AG04450 (cell line): Measurements from ENCODE around the gene BPNT1. TPM values are rescaled to one million over a fixed set of nuclear protein-coding genes. Genes with fewer than 3 reads are reported as not detected.
"Not testable (repeated sequence)": the region's sequence is repeated elsewhere in the genome, so short reads cannot be mapped to it uniquely, and the experiment has no call there.

Source experiments
- CTCF ChIA-PET: fragments of 300-600, 350-600 bp; formaldehyde crosslinking; extraction: SDS; loops from one replicate; lab custom pipeline; 2022; ENCODE audit warnings: antibody characterized with exemption, inconsistent platforms; lab: Charles Lee
- POLR2A ChIA-PET: fragments of 350-600 bp; formaldehyde crosslinking; extraction: SDS; loops from one replicate; lab custom pipeline; 2021; ENCODE audit warnings: antibody characterized with exemption, inconsistent platforms; lab: Yijun Ruan, JAX
- DNase-seq: peaks from one replicate; pipeline ENCODE4 v3.0.0-alpha.2; 2011; ENCODE audit warnings: low read depth, low spot score
- H3K27ac ChIP-seq: one replicate; pipeline ENCODE4 v1.5.1; 2012; ENCODE audit warnings: low read depth, low read length, control low read depth
- H3K27me3 ChIP-seq: one replicate; pipeline ENCODE4 v1.6.0; 2012; ENCODE audit warnings: low read length; ENCODE audit not compliant: control insufficient read depth, insufficient read depth
- H3K4me3 ChIP-seq: 2 replicates; pipeline ENCODE4 v1.5.1; 2011; ENCODE audit warnings: mild to moderate bottlenecking, low read depth, low read length, control low read depth
- H3K9me3 ChIP-seq: 2 replicates; pipeline ENCODE4 v1.5.1; 2012; ENCODE audit warnings: low read length; ENCODE audit not compliant: control insufficient read depth, insufficient read depth
- CTCF ChIP-seq: IDR thresholded peaks from 2 replicates; pipeline ENCODE4 v1.5.1; 2011; ENCODE audit warnings: low read depth, low read length, control low read depth, inconsistent platforms
- polyA plus RNA-seq: library from polyadenylated mRNA; depleted of rRNA; stranded (reverse); fragments of >200 nt; gene quantifications from 2 replicates; pipeline ENCODE4 v1.2.3, GENCODE V29; 2011

Gene BPNT1
- polyA plus RNA-seq, 1 experiment, result 54.1 TPM

GRCh38 chr1:220044678-220045355, 44.8 kb downstream of the BPNT1 start:
- Histone ChIP-seq H3K27me3 (no peaks in the 10 kb centered on the region), H3K4me3 (peak overlapping the region; percentile 100), H3K9me3 (no peaks in the 10 kb centered on the region; the same call in 1 of the 2 replicates), H3K27ac (no peak overlapping the region)
- ChIA-PET POLR2A (no interaction called here), CTCF (interaction anchor here (0.9 to 1.4 kb wide), 2 partner anchors 47 to 54 kb away, joined by 3 to 4 read pairs; no protein-coding TSS in a partner anchor)
- no peak for DNase-seq
- no peak for TF ChIP-seq CTCF

GRCh38 chr1:220043646-220044045, 45.9 kb downstream of the BPNT1 start:
- no peak overlapping the region for H3K27ac ChIP-seq
- POLR2A ChIA-PET, result no interaction called here
- no peaks in the 10 kb centered on the region for H3K27me3 ChIP-seq
- H3K4me3 ChIP-seq, result no peak overlapping the region
- CTCF ChIA-PET, result interaction anchor here (1.4 kb wide), 1 partner anchor 52 kb away, joined by 4 read pairs; no protein-coding TSS in a partner anchor
- no peaks in the 10 kb centered on the region; the same call in 1 of the 2 replicates for H3K9me3 ChIP-seq
- DNase-seq, result no peak
- no peak for TF ChIP-seq CTCF

- POLR2A ChIA-PET, result no interaction called here
These were observed 49.5 kb downstream of the BPNT1 start for GRCh38 chr1:220040028-220040596.

GRCh38 chr1:220038640-220039039, 50.9 kb downstream of the BPNT1 start:
- no peaks in the 10 kb centered on the region for H3K9me3 ChIP-seq
- no peak for DNase-seq
- TF ChIP-seq CTCF, result no peak
- no peak overlapping the region for H3K4me3 ChIP-seq
- CTCF ChIA-PET, result no interaction called here
- H3K27ac ChIP-seq, result no peak overlapping the region
- no peaks in the 10 kb centered on the region for H3K27me3 ChIP-seq
- POLR2A ChIA-PET, result interaction anchor here (0.7 kb wide), 1 partner anchor 51 kb away, joined by 4 read pairs; the partner anchor contains the start of gene BPNT1

More at GRCh38 chr1:220040028-220040596, 49.5 kb downstream of the BPNT1 start:
- no peak overlapping the region for H3K4me3 ChIP-seq
- TF ChIP-seq CTCF, result no peak
- CTCF ChIA-PET, result no interaction called here
- H3K9me3 ChIP-seq, result no peaks in the 10 kb centered on the region
- no peak overlapping the region for H3K27ac ChIP-seq
- no peak for DNase-seq
- no peaks in the 10 kb centered on the region for H3K27me3 ChIP-seq

- CTCF ChIA-PET, H3K27ac ChIP-seq, DNase-seq, H3K27me3 ChIP-seq, H3K9me3 ChIP-seq, H3K4me3 ChIP-seq: not testable (repeated sequence)
- POLR2A ChIA-PET, result interaction anchor here (0.7 kb wide), 1 partner anchor 52 kb away, joined by 4 read pairs; the partner anchor contains the start of gene BPNT1
These were observed 51.8 kb downstream of the BPNT1 start for GRCh38 chr1:220037810-220038209.
